ENCODE results near the gene GPR27.

GPR27 gene

GRCh38 chr3:71722693-71723092, 31.0 kb upstream of the GPR27 start:
- Histone ChIP-seq H3K36me3 (replicated peaks in 1 of 2; ENCODE audit: control insufficient read depth in 2 of 2, insufficient read depth in 2 of 2, low read length in 2 of 2) (no peaks in the 10 kb centered on the region), H4K91ac (ENCODE audit: low read depth, low read length, poor library complexity) (no peak overlapping the region), H2AFZ (ENCODE audit: low read length) (no peak overlapping the region), H3K4me1 (ENCODE audit: control insufficient read depth in 2 of 2, insufficient read depth in 1 of 2, low read depth in 1 of 2, low read length in 2 of 2) (peaks cover 2 to 7% of the 10 kb centered on the region in 2 donors), H3K27me3 (ENCODE audit: control insufficient read depth in 3 of 3, insufficient read depth in 3 of 3, low read depth in 1 of 3, low read length in 3 of 3) (peaks cover 0 to 68% (median 17%) of the 10 kb centered on the region in 3 experiments), H3K9ac (ENCODE audit: low read depth, low read length, poor library complexity) (no peak overlapping the region), H3K4me2 (ENCODE audit: insufficient read depth, low read length, poor library complexity, severe bottlenecking) (no peak overlapping the region), H2BK5ac (ENCODE audit: low read length) (no peak overlapping the region), H3K23ac (ENCODE audit: low read depth, low read length, poor library complexity) (no peak overlapping the region), H3K79me1 (ENCODE audit: low read depth, low read length) (peaks cover 2% of the 10 kb centered on the region), H2BK12ac (ENCODE audit: low read length) (no peak overlapping the region), H4K8ac (ENCODE audit: low read depth, low read length) (no peak overlapping the region), H3K4me3 (ENCODE audit: low read length in 2 of 2) (no peak overlapping the region), H3K9me3 (replicated peaks in 1 of 2; ENCODE audit: control insufficient read depth in 2 of 2, insufficient read depth in 1 of 2, low read depth in 1 of 2, low read length in 2 of 2) (no peaks in the 10 kb centered on the region), H3K27ac (replicated peaks; ENCODE audit: low read length) (no peak overlapping the region), H3K4ac (ENCODE audit: low read length) (no peak overlapping the region), H2BK120ac (ENCODE audit: low read depth, low read length) (no peak overlapping the region), H2BK15ac (ENCODE audit: low read length) (no peak overlapping the region), H3K14ac (ENCODE audit: low read length) (no peak overlapping the region), H3K18ac (ENCODE audit: low read length) (no peak overlapping the region), H2AK5ac (ENCODE audit: low read depth, low read length) (no peak overlapping the region)
- no CpG with 5 or more reads among the region's 1 CpG for WGBS, 2 donors (ENCODE audit: extremely low coverage in 2 of 2, insufficient read length in 2 of 2, insufficient replicate concordance in 1 of 2)
- no peak for DNase-seq (ENCODE audit: low spot score)

GRCh38 chr3:71723452-71724170, 30.0 kb upstream of the GPR27 start:
- Histone ChIP-seq H3K14ac (ENCODE audit: low read length) (no peak overlapping the region), H3K27ac (replicated peaks; ENCODE audit: low read length) (no peak overlapping the region), H2AK5ac (ENCODE audit: low read depth, low read length) (no peak overlapping the region), H3K4ac (ENCODE audit: low read length) (no peak overlapping the region), H2BK12ac (ENCODE audit: low read length) (no peak overlapping the region), H3K18ac (ENCODE audit: low read length) (no peak overlapping the region), H3K9ac (ENCODE audit: low read depth, low read length, poor library complexity) (no peak overlapping the region), H3K27me3 (ENCODE audit: control insufficient read depth in 3 of 3, insufficient read depth in 3 of 3, low read depth in 1 of 3, low read length in 3 of 3) (peaks cover 0 to 70% (median 17%) of the 10 kb centered on the region in 3 experiments), H3K36me3 (replicated peaks in 1 of 2; ENCODE audit: control insufficient read depth in 2 of 2, insufficient read depth in 2 of 2, low read length in 2 of 2) (no peaks in the 10 kb centered on the region), H2AFZ (ENCODE audit: low read length) (no peak overlapping the region), H3K4me2 (ENCODE audit: insufficient read depth, low read length, poor library complexity, severe bottlenecking) (no peak overlapping the region), H4K8ac (ENCODE audit: low read depth, low read length) (no peak overlapping the region), H3K4me3 (ENCODE audit: low read length in 2 of 2) (no peak overlapping the region), H2BK5ac (ENCODE audit: low read length) (no peak overlapping the region), H2BK120ac (ENCODE audit: low read depth, low read length) (no peak overlapping the region), H4K91ac (ENCODE audit: low read depth, low read length, poor library complexity) (no peak overlapping the region), H3K23ac (ENCODE audit: low read depth, low read length, poor library complexity) (no peak overlapping the region), H3K4me1 (ENCODE audit: control insufficient read depth in 2 of 2, insufficient read depth in 1 of 2, low read depth in 1 of 2, low read length in 2 of 2) (peaks cover 2 to 8% of the 10 kb centered on the region in 2 donors), H3K79me1 (ENCODE audit: low read depth, low read length) (peaks cover 2% of the 10 kb centered on the region), H3K9me3 (replicated peaks in 1 of 2; ENCODE audit: control insufficient read depth in 2 of 2, insufficient read depth in 1 of 2, low read depth in 1 of 2, low read length in 2 of 2) (no peaks in the 10 kb centered on the region), H2BK15ac (ENCODE audit: low read length) (no peak overlapping the region)
- no peak for DNase-seq (ENCODE audit: low spot score)
- no CpG with 5 or more reads among the region's 6 CpGs for WGBS, 2 donors (ENCODE audit: extremely low coverage in 2 of 2, insufficient read length in 2 of 2, insufficient replicate concordance in 1 of 2)

GRCh38 chr3:71724171-71724453, 29.5 kb upstream of the GPR27 start:
- H3K4me2 ChIP-seq (ENCODE audit: insufficient read depth, low read length, poor library complexity, severe bottlenecking), result peak overlapping the region; percentile 97
- peaks cover 2 to 12% of the 10 kb centered on the region in 2 donors for H3K4me1 ChIP-seq (ENCODE audit: control insufficient read depth in 2 of 2, insufficient read depth in 1 of 2, low read depth in 1 of 2, low read length in 2 of 2)
- peaks cover 0 to 70% (median 17%) of the 10 kb centered on the region in 3 experiments for H3K27me3 ChIP-seq (ENCODE audit: control insufficient read depth in 3 of 3, insufficient read depth in 3 of 3, low read depth in 1 of 3, low read length in 3 of 3)
- no peak overlapping the region for H3K9ac ChIP-seq (ENCODE audit: low read depth, low read length, poor library complexity)
- H3K27ac ChIP-seq (replicated peaks; ENCODE audit: low read length), result no peak overlapping the region
- DNase-seq (ENCODE audit: low spot score), result no peak
- H3K79me1 ChIP-seq (ENCODE audit: low read depth, low read length), result peaks cover 2% of the 10 kb centered on the region
- no peak overlapping the region for H2BK12ac ChIP-seq (ENCODE audit: low read length)
- no peak overlapping the region for H4K8ac ChIP-seq (ENCODE audit: low read depth, low read length)
- H3K9me3 ChIP-seq (replicated peaks in 1 of 2; ENCODE audit: control insufficient read depth in 2 of 2, insufficient read depth in 1 of 2, low read depth in 1 of 2, low read length in 2 of 2), result no peaks in the 10 kb centered on the region
- no peak overlapping the region for H2BK120ac ChIP-seq (ENCODE audit: low read depth, low read length)
- no peak overlapping the region for H3K4me3 ChIP-seq (ENCODE audit: low read length in 2 of 2)
- no peaks in the 10 kb centered on the region for H3K36me3 ChIP-seq (replicated peaks in 1 of 2; ENCODE audit: control insufficient read depth in 2 of 2, insufficient read depth in 2 of 2, low read length in 2 of 2)
- no peak overlapping the region for H2AK5ac ChIP-seq (ENCODE audit: low read depth, low read length)
- H2AFZ ChIP-seq (ENCODE audit: low read length), result no peak overlapping the region
- no peak overlapping the region for H3K18ac ChIP-seq (ENCODE audit: low read length)
- no peak overlapping the region for H2BK15ac ChIP-seq (ENCODE audit: low read length)
- no peak overlapping the region for H4K91ac ChIP-seq (ENCODE audit: low read depth, low read length, poor library complexity)
- no peak overlapping the region for H3K4ac ChIP-seq (ENCODE audit: low read length)
- no peak overlapping the region for H3K23ac ChIP-seq (ENCODE audit: low read depth, low read length, poor library complexity)
- H2BK5ac ChIP-seq (ENCODE audit: low read length), result no peak overlapping the region
- H3K14ac ChIP-seq (ENCODE audit: low read length), result no peak overlapping the region

GRCh38 chr3:71724584-71725270, 28.9 kb upstream of the GPR27 start:
- WGBS, 2 donors (ENCODE audit: extremely low coverage in 2 of 2, insufficient read length in 2 of 2, insufficient replicate concordance in 1 of 2), result no CpG with 5 or more reads among the region's 73 CpGs
- peaks cover 2% of the 10 kb centered on the region for H3K79me1 ChIP-seq (ENCODE audit: low read depth, low read length)
- no peak overlapping the region for H3K27ac ChIP-seq (replicated peaks; ENCODE audit: low read length)
- H3K14ac ChIP-seq (ENCODE audit: low read length), result peak overlapping the region; percentile 73
- H3K9ac ChIP-seq (ENCODE audit: low read depth, low read length, poor library complexity), result peak overlapping the region; percentile 97
- no peak overlapping the region for H2BK120ac ChIP-seq (ENCODE audit: low read depth, low read length)
- H4K8ac ChIP-seq (ENCODE audit: low read depth, low read length), result no peak overlapping the region
- H3K4me1 ChIP-seq (ENCODE audit: control insufficient read depth in 2 of 2, insufficient read depth in 1 of 2, low read depth in 1 of 2, low read length in 2 of 2), result peaks cover 2 to 15% of the 10 kb centered on the region in 2 donors
- peak overlapping the region; percentile 23 for H3K23ac ChIP-seq (ENCODE audit: low read depth, low read length, poor library complexity)
- peak overlapping the region; percentile 51 for H2AK5ac ChIP-seq (ENCODE audit: low read depth, low read length)
- H3K4ac ChIP-seq (ENCODE audit: low read length), result no peak overlapping the region
- H2BK5ac ChIP-seq (ENCODE audit: low read length), result no peak overlapping the region
- H3K27me3 ChIP-seq (ENCODE audit: control insufficient read depth in 3 of 3, insufficient read depth in 3 of 3, low read depth in 1 of 3, low read length in 3 of 3), result peaks cover 0 to 68% (median 17%) of the 10 kb centered on the region in 3 experiments
- peak; percentile 24 for DNase-seq (ENCODE audit: low spot score)
- H2AFZ ChIP-seq (ENCODE audit: low read length), result peak overlapping the region; percentile 98
- no peak overlapping the region for H2BK12ac ChIP-seq (ENCODE audit: low read length)
- H3K36me3 ChIP-seq (replicated peaks in 1 of 2; ENCODE audit: control insufficient read depth in 2 of 2, insufficient read depth in 2 of 2, low read length in 2 of 2), result no peaks in the 10 kb centered on the region
- peak overlapping the region; percentile 55 to 83 for H3K4me3 ChIP-seq (ENCODE audit: low read length in 2 of 2)
- H3K18ac ChIP-seq (ENCODE audit: low read length), result peak overlapping the region; percentile 94
- H3K4me2 ChIP-seq (ENCODE audit: insufficient read depth, low read length, poor library complexity, severe bottlenecking), result peak overlapping the region; percentile 97
- H3K9me3 ChIP-seq (replicated peaks in 1 of 2; ENCODE audit: control insufficient read depth in 2 of 2, insufficient read depth in 1 of 2, low read depth in 1 of 2, low read length in 2 of 2), result no peaks in the 10 kb centered on the region
- peak overlapping the region; percentile 33 for H2BK15ac ChIP-seq (ENCODE audit: low read length)
- H4K91ac ChIP-seq (ENCODE audit: low read depth, low read length, poor library complexity), result no peak overlapping the region

Measured in neuronal stem cell (in vitro differentiated cells).